GM18907 (cell line): ENCODE data around the gene GABRA5.
"Not testable (repeated sequence)": the region's sequence is repeated elsewhere in the genome, so short reads cannot be mapped to it uniquely, and the experiment has no call there.

Experiments used
- ATAC-seq: cut with Tn5 transposase; IDR thresholded peaks from one replicate; pipeline ENCODE4 v1.9.1; 2021; ENCODE audit warnings: mild to moderate bottlenecking, moderate library complexity; ENCODE audit not compliant: unreplicated experiment

GABRA5 gene

DNA sequence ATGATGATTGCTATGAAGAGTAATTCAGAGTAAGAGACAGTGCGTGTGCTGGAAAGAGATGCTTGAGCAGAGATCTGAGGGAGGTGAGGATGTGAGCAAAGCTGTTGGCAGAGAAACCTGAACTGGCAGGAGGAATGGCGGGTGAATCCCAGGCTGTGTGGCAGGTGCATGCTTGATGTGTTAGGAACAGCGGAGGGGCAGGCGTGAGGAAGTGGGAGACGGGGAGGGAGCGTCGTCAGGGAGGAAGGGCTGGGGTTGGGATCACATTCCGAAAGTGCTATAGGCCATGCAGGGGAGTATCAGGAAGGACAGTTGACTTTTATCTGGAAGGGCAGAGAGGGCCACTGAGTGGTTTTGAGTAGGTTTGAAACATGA, 8.6 kb downstream of the GABRA5 start:
- ATAC-seq: no peak

DNA sequence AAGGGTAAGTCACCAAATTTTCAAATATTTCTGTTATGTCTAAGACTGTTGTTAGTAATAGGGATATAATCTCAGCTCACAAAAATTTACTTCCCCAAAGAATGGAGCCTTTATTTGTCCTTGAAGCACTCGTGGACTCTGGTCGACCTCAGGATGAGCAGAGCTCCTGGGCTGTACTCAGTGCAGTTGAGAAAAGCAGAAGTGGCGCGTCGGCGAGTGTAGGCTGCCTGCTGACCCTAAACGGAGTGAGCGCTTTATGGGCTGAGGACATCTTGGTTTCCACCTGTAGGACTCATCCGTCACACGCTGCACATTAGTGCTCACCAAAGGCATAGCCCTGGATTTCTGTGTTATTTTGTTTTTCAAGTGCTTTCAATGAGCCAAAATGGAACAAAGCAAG, 11.0 kb downstream of the GABRA5 start:
- ATAC-seq: no peak

DNA sequence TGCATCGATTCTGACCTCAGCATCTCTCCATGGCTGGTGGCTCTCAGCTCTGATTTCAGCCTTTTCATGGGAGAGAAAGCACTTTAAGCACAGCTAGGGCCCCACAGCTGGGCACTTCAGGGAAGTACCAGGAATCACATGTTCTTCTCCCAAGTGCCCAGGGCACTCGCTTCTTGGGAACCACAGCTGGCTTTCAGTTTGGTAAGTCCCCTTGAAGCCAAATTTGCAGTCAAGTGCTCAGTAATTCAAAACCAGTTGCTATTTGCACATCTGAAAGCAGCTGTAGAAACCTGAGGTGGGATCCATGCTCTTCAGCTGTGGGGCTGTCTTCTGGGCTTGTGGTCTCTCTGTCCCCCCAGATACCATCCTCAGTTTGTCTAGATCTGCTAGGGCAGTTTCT, 12.8 kb downstream of the GABRA5 start:
- ATAC-seq: no peak

DNA sequence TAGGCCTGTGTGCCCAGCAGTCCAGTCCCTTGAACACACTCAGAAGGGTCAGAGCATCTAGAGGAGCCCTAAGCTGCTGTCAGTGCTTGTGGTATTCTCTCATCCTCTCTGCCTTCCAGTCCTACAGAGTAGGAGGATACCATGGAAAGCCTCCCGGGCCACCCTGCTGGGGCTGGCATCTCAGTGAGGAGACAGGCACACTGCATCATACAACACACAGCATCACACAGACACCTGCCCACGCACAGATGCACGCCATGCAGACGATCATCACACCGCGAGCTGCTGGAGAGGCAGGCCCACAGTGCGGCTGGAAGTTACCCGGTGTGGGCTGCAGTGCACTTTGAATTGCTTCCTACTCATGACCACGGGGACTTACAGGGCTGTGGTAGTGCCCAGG, 15.2 kb downstream of the GABRA5 start:
- no peak for ATAC-seq

DNA sequence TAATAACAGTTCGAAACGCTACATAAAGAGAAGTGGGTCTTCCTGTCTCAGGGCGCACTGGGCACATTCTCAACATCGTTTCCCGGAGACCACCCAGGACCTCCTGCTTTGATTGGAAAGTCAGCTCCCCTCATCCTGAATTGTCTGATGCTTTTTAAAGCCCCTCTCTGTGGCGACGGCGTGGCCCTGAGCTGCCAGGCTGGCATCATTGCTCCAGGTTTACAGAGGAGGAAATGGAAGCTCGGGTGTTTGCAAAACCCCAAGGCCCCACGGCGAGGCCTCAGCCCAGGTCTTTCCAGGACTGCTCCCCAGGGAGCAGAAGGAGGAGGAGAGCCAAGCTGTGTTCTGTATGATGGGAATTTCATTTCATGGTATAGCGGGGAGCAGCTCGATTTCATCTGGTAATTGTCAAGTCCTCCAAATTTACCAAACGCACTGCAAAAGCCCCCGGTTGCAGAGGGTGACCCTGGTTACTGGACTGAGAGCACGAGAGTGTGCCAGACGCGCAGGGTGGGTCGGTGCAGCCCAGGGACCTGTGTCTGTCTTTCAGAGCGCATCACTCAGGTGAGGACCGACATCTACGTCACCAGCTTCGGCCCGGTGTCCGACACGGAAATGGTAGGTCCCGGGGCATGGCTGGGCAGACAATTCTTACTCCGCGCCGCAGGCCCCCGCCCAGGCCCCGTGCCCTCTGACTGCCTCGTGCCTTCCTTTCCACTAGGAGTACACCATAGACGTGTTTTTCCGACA, 15.9 kb downstream of the GABRA5 start:
- no peak for ATAC-seq

DNA sequence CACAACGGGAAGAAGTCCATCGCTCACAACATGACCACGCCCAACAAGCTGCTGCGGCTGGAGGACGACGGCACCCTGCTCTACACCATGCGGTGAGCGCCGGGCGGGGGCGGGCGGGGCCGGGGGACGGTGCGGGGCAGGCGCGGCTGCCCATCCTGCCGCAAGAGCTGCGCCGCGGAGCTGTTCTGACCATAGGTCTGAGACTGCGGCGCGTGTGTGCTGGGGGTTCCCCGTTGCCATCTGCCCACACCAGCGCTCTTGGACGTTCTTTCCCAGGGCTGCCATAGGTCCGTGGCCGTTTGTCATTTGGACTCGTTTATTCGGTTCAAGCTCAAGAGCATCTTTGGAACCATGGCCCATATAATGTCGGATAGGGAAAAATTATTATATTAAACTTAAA, 16.6 kb downstream of the GABRA5 start:
- ATAC-seq: no peak

DNA sequence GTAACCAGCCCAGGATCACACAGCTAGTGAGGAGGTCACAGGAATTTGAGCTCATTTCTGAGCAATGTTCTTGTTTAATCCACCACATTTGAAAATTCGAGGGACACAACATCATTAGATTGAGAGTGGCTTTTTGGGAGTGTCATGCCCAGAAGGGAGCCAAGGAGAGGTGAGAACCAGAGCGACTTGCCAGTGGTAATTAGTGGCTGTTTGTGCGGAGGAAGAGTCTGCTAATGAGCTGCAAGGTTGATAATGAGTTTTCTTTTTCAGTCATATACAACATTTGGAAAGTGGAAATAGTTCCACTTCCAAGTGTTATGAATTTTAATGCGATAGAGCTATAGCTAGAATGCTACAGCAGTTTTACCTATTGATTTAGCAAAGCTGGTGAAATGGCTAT, 19.7 kb downstream of the GABRA5 start:
- no peak for ATAC-seq

DNA sequence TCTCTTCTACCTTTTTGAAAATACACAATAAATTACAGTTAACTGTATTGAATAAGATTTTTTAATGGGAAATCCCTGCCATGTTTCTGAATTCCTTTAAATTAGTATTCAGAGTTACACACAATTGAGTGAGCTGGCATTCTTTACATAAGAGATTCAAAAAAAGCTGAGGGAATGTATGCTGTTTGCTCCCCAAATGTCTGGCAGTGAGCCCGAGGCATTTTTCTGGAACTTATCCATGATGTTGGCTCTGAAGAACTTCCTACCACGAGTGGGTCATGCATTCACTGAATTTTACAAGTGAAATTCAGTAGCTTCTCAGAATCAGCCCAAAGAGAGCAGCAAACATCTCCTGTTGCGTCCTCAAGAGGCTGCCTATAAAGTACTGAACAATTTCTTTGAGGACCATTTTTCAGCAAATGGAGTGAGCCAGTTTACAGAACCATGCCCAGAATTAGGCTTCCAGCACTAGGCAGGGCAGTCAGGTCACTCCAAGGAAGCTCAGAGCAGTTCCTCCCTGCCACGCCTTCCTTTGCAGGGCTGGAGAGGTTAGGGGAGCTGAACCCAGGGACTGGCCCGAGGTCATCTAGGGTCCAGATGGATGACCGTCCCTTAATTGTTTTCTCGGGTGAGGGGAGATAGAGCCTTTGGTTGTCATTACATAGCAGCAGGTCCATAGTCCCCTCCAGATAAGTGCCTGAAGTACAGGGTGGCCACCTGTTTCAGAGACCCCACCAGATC, 21.2 kb downstream of the GABRA5 start:
- ATAC-seq: no peak

DNA sequence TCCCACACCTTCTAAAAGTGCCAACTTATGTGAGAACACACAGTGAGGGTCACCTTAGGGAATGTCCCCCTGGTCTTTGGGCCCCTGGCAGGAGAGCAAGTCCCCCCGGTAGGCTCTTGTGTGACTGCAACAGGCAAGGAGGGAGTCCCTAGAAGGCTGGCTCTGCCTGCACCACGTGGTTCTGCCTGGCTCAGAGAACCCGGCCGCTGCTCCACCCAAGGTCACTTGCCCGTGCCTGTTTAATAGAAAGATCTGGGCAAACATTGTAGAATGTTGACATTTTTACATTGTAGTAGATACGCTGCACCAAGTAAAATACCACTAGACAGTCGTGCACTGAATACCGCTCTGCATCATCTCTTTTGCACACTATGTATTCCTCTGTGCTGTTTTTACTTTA, 21.9 kb downstream of the GABRA5 start:
- no peak for ATAC-seq

DNA sequence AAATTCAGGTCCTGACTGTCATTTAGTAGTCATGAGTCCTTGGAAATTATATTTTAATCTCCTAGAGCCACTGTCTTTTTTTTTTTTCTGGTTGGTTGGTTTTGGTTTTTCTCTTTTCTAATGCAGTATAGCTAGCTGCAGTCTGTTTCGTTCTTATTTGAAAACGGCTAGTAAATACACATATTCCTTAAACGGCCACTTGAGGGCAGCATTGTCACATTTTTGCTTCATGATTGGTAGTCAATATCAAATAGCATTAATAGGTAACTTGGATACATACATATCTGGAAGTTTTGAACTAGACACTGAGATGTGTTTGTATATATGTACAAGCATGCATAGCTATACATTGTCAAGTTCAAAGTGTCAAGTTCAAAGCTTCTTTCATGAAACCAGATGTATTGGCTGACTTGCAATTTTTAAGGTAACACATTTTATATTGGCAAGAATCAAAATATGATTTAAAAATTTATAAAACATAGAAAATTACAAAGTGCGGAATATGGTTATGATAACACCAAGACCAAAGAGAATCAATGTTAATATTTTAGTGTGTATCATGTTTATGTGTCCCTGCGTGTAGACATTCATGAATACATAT, 22.5 kb downstream of the GABRA5 start:
- no peak for ATAC-seq

DNA sequence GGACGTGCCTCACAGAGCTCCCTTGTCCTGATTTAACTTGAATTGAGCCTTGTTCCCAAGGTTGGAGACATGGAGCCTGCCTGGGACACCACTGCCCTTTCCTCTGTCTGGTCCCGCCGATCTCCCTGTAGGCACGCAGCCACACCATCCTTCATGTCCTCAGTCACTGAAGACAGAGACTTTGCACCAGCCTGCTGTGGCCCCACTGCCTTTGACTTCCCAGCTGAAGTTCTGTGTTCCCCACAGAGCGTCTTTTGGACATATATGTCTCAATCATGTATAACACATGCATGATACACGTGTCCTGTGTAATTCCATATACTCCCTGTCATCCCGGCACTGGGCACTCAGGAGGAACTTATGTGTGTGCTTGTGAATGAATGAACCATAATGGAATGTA, 23.6 kb downstream of the GABRA5 start:
- no peak for ATAC-seq

DNA sequence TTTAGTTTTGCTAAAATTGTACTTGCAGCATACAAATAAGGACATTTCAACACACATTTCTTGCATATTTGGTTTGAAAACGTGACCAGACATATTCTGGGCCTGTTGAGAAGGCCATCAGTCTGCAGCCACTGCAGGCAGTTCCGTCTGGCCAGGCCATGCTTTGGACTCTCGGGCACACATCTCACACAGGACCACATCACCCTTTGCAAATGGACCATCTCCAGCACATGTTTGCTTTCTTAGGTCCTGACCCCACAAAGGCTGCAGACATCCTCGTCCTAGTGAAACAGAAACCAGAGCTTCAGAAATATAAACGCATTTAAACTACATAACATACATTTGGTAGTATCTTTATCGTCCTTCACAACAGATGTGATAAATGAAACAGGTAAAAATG, 24.1 kb downstream of the GABRA5 start:
- ATAC-seq: no peak

DNA sequence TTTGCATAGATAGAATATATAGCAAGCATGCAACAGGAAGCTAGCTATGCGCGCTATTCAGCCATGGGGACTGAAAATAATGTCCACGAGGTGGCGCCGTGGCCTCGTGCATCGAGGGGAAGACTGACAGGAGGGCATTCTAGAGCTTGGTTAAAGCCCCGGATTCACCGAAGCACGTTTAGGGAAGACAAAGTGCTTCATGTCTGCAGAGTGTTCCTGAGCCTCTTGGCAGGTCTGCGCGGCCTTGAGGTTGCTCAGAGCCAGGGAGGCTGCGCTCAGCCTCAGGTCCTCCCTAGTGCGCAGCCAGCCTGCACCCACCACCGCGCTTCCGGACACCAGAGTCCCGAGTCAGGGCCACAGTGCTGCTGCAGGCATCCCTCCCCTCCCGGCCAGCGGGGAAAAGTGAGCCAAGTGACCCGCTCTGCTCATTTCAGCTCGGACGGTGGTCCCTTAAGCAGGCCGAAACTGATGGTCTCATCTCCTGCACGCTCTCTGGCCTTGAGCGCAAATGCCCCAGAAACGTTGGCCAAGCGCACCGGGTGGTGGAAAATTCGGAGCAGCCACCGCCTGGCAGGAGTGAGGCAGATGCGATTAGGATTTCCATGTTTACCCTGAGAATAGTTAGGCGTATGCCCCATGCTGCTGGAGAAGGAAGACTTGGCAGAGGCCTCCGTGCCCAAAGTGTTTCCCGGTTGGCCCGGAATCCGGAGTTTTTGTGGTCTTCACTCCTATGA, 24.8 kb downstream of the GABRA5 start:
- peak; percentile 49 for ATAC-seq

DNA sequence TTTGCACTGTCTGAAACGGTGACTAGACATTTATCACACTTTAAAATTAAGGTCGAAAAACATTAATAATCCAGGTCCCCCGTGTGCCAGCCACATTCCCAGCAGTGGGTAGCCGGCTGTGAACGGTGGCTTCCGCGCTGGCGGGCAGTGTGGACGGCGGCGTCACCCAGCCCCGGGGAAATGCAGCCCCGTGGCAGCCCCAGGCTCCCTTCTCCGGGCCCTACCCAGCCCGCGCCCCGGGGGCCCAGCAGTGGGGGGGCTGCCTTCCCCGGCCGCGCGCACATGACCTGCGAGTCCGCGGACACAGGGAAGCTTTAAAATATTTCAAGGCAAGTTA, 25.3 kb downstream of the GABRA5 start:
- no peak for ATAC-seq

DNA sequence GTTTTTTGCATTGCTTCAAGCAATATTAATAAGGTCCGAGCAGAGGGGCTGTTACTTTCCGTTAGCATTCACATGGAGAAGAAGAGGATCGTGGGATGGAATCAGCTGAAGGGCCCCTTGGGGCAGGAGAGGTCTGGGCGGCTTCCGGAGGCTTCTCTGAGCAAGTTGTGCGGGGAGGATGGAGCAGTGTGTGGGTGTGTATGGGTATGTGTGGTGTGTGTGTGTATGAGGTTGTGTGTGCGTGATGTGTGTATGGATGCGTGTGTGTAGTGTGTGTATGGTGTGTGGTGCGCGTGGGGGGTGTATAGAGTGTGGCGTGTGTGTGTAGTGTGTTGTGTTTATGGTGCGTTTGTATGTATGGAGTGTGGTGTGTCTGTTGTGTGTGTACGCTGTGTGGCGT, 25.8 kb downstream of the GABRA5 start:
- no peak for ATAC-seq

DNA sequence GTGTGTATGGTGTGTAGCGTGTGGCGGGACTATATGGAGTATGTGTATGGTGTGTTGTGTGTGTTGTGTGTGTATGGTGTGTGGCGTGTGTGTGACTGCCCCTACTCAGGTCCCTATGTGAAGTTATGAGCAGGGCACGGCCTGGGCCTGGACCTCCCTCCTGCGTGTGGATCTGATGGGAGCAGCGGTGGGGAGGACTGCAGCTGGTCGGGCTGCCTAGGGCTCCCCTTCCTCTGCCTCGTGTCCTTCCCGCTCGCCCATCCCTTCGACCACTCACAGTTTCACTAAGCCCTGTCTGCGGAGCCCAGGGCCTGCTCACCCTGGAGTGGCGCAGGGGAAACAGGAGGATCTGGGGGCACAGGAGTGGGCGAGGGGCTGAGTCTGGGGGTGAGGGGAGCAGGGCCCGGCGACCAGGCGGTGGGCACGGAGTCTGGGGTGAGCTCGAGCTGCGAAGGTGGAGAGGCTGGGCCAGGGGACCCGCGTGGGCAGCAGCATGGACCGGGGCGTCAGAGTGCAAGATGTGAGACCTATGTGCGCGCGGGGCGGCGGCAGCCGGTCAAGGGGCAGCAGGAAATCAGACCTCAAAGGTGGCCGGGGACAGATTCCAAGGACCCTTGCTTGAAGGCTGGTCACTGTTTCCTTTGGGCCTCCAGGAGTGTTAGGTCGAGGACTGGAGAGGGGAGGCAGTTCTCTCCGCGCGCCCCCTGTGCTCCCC, 26.6 kb downstream of the GABRA5 start:
- ATAC-seq: no peak

DNA sequence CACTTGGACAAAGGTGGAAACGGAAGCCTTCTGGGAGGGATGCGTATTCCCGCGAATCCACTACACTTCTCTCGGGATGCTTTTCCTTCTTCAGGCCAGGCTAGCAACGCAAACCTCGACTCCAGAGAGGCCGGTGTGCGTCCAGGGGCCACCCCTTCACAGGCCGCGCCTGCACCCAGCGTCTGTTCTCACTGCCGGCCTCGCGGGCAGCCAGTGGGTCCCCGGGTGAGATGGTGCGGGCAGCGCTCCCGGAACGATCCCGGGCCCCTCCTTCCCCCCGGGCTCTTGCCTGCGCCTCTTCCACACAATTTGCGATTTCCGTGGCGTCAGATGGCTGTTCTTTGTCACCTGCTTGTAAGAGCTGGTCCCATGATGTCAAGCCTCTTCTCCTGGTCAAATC, 27.3 kb downstream of the GABRA5 start:
- no peak for ATAC-seq

DNA sequence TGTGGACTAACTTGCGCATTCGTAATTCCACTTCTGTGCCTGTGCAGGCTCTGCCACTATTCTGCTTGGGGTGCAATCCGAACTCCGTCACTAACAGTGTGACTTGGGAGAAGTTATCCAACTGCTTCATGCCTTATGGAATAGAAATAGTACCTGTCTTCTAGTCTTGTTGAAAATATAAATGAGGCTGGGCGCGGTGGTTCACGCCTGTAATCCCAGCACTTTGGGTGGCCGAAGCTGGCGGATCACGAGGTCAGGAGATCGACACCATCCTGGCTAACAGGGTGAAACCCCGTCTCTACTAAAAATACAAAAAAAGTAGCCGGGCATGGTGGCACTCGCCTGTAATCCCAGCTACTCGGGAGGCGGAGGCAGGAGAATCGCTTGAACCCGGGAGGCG, 28.5 kb downstream of the GABRA5 start:
- ATAC-seq: not testable (repeated sequence)

DNA sequence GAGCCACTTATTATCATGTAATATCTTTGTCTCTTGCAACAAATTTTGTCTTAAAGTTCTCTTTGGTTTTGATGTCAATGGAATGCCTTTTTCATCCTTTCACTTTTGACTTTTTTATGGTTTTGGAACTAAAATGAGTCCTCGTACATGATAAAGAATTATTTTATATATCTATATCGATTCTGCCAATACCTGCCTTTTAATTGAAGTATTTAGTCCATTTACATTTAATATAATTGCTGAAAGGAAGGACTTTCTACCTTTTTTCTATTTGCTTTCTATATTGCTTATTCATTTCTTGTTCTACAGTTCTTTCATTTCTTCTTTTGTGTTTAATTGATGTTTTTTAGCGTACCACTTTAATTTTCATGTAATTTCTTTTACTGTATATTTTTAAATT, 32.8 kb downstream of the GABRA5 start:
- no peak for ATAC-seq

DNA sequence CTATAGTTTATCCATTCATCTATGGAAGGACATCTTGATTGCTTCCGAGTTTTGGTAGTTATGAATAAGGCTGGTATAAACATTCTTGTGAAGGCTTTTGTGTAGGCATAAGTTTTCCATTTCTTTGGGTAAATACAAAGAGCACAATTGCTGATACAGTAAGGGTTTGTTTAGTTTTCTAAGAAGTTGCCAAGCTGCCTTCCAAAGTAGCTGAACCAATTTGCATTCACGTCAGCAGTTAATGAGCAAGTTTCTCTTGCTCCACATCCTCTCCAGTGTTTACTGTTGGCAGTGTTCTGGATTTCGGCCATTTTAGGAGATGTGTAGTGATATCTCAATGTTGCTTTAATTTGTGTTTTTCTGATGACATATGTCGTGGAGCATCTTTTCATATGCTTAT, 34.2 kb downstream of the GABRA5 start:
- no peak for ATAC-seq

DNA sequence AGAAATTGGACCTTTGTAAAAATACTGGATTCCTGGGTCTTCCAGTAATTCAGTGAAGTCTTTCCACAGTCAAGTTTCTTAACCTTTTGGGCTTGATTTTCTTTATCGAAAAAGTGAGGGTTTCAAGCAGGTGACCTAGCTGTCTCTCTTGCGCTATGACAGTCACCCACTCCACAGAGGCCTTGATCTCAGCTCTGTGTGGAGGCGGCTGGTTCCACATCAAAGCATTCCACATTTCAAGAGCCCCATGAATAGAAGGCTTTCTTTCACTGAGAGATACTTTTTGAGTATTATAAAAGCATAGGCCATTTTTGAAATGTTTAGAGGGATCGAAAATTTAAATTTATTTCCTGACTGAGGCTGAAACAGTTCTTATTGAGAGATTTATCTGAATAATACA, 43.9 kb downstream of the GABRA5 start:
- no peak for ATAC-seq
